GM21723 (cell line): ENCODE measurements around the gene C2orf76.
"Not testable (repeated sequence)": the region's sequence is repeated elsewhere in the genome, so short reads cannot be mapped to it uniquely, and the experiment has no call there.

Experiments used
- ATAC-seq: cut with Tn5 transposase; IDR thresholded peaks from one replicate; pipeline ENCODE4 v1.9.1; 2021; ENCODE audit warnings: mild to moderate bottlenecking, moderate library complexity; ENCODE audit not compliant: unreplicated experiment

Gene C2orf76

GRCh38 chr2:119377993-119378345 is 11.3 kb upstream of the C2orf76 start:
- no peak for ATAC-seq

- no peak for ATAC-seq
Observed at GRCh38 chr2:119377294-119377992, 10.8 kb upstream of the C2orf76 start.

GRCh38 chr2:119376810-119377209 is 10.2 kb upstream of the C2orf76 start:
- no peak for ATAC-seq

DNA sequence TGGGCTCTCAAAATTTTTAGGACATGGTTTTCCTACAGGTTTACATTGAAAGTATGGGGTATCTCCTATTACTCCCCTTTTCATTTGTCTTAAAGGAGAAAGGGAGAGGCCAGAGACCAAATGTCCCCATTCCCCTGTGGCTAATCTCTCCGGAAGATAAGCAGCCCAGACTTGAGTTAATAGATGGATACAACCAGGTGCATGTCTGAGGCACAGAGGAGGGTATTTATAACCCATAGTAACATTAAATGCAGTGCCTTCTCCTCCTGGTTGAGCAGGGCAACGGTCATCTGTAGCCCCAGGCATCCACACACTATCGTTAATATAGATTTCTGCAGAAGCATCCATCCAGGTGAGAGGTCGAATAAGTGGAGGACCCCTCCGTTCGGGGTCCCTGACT is 9.8 kb upstream of the C2orf76 start:
- not testable (repeated sequence) for ATAC-seq

DNA sequence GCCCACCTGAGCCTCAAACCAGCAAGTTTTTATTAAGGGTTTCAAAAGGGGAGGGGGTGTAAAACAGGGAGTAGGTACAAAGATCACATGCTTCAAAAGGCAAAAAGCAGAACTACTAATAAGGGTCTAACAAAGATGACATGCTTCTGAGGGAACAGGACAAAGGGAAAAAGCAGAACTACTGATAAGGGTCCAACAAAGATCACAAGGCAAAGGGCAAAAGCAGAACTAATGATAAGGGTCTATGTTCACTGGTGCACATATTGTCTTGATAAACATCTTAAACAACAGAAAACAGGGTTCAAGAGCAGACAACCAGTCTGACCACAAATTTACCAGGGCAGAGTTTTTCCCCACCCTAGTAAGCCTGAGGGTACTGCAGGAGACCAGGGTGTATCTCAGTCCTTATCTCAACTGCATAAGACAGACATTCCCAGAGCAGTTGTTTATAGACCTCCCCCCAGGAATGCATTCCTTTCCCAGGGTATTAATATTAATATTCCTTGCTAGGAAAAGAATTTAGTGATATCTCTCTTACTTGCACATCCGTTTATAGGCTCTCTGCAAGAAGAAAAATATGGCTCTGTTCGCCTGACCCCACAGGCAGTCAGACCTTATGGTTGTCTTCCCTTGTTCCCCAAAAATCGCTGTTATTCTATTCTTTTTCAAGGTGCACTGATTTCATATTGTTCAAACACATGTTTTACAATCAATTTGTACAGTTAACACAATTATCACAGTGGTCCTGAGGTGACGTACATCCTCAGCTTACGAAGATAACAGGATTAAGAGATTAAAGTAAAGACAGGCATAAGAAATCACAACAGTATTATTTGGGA is 7.5 kb upstream of the C2orf76 start:
- not testable (repeated sequence) for ATAC-seq

DNA sequence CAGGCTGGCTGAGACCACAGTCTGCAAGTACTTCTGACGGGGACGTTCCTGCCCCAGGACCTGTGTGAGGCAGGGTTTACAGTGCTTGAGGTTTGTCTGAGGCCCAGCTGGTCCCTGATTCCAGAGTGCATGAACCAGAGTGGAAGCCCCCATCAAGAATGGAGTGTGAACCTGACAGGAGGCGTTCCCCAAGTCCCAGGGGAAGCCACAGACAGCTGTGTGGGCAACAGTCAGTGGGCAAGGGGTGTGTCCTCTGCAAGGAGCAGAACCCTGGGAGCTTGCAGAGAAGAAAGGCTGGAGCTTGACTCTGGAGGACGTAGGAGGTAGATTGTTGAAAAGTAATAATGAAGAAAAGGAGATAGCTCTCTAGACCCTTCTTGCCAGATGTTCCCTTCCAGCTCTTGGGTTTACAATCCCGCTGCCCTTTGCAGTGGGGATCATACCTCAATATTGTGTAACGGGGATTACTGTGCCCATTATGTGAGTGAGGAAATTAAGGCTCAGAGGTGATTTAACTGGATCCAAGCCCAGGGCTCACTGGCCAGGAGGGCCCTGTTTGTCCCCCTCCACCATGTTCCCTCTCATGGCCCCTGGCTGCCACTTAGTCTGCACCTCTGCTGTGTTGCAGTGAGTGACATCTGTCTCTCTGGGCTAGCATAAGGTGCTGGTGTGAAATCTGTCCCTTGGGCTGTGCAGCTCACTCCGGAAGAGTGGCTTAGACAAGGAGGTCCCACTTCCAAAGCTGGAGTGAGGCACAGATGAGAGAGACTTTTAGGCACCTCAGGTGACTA is 6.3 kb upstream of the C2orf76 start:
- no peak for ATAC-seq

GRCh38 chr2:119371111-119371510 is 4.5 kb upstream of the C2orf76 start:
- ATAC-seq = no peak

DNA sequence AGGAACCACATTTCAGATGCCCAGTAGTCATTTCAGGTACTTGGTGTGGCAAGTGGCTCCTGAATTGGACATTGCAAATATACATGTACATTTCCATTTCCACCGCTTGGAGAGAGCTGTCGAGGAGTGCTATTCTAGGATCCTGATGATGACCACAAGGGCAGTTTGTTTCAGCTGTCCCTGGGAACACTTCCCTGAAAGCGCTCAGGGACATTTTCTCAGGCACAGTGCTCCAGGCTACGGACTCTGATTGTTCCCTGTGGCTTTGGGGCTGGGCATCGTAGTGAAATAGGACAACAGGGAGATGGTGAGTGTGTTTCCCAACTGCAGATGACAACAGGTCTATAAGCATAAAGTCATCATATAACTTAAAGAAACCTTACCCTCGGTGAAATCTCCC is 3.2 kb upstream of the C2orf76 start:
- ATAC-seq = no peak

GRCh38 chr2:119367472-119368099 is 952 bp upstream of the C2orf76 start:
- ATAC-seq = peak; percentile 44

- ATAC-seq = peak; percentile 13
Observed at GRCh38 chr2:119366161-119366648, 429 bp downstream of the C2orf76 start.

DNA sequence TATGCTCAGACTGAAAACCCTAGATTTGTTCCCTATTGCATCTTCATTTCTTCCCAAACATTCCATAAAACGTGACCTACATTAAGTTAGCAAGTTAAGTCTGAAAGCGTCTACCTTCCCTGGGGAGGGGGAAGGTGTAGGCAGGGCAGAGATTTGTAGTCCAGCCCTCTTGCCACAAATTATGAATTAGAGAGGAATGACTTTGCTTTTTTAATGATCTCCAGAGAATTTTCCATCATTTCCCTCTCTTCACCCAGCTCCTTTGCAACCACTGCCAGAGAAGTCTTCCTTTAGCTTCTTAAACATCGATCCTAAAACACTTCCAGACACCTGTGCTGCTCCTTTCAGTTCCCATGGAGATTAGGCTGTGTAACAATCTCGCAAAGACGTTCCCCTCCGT is 1.2 kb downstream of the C2orf76 start:
- ATAC-seq = no peak

DNA sequence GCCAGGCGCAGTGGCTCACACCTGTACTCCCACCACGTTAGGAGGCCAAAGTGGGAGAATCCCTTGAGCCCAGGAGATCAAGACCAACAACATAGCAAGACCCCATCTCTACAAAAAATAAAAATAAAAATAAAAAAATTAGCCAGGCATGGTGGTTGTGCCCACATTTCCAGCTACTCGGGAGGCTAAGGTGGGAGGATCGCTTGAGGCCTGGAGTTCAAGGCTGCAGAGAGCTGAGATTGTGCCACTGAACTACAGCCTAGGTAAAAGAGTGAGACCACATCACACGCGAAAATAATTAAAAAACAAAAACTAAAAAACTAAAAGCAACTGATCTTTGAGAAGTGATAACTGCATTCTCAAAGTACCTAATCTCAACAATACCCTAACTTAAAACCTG is 1.8 kb downstream of the C2orf76 start:
- no peak for ATAC-seq

- ATAC-seq = no peak
Observed at GRCh38 chr2:119360423-119360966, 6.1 kb downstream of the C2orf76 start.

DNA sequence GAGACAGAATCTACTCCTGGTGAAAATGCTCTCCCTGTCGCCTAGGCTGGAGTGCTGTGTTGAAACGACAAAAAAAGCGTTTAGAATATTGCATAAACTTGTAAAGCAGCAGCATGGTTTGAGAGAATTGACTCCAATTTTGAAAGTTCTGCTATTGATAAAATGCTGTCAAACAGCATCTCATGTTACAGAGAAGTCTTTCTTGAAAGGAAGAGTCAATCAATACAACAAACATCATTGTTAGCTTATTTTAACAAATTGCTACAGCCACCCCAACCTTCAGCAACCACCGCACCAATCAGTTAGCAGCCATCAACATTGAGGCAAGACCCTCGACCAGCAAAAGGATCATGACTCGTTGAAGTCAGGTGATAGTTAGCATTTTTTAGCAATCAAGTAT is 6.9 kb downstream of the C2orf76 start:
- no peak for ATAC-seq

- ATAC-seq = no peak
Observed at GRCh38 chr2:119354860-119355259, 11.8 kb downstream of the C2orf76 start.

DNA sequence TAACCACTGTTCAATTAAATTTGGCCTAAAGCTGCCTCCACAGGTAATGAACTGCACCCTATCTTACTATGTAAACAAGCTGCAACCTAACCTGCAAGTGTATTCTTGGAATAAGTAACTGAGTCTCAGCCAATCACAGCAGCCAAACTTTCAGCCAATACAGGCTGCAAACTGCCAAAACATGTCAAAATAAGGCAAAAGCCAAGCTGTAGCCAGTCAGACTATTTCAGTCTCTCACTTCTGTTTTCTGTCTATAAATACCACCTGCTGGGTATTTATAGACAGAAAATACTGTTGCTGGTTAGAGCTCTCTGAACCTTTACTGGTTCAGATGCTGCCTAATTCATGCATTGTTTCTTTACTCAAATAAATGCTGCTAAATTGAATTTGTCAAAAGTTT is 14.3 kb downstream of the C2orf76 start:
- ATAC-seq = peak; percentile 98

- ATAC-seq = no peak
Observed at GRCh38 chr2:119350311-119350998, 16.2 kb downstream of the C2orf76 start.

- no peak for ATAC-seq
Observed at GRCh38 chr2:119349289-119349688, 17.3 kb downstream of the C2orf76 start.

- no peak for ATAC-seq
Observed at GRCh38 chr2:119341684-119342083, 24.9 kb downstream of the C2orf76 start.

- ATAC-seq = no peak
Observed at GRCh38 chr2:119339562-119339923, 27.1 kb downstream of the C2orf76 start.
